HEK293T (cell line): ENCODE data around the gene SMR3B.

ENCODE experiments used
- ARNT ChIP-seq: fragments of 450-650 bp; IDR thresholded peaks from 2 replicates; pipeline ENCODE4 v1.6.1; 2017; ENCODE audit warnings: mild to moderate bottlenecking
- BHLHE40 ChIP-seq: fragments of 450-650 bp; IDR thresholded peaks from 2 replicates; pipeline ENCODE4 v1.6.1; 2016; ENCODE audit warnings: mild to moderate bottlenecking, moderate library complexity, borderline replicate concordance
- CTBP1 ChIP-seq: fragments of 450-650 bp; IDR thresholded peaks from 2 replicates; pipeline ENCODE4 v1.6.1; 2016; ENCODE audit warnings: borderline replicate concordance
- FOXK2 ChIP-seq: fragments of 450-650 bp; IDR thresholded peaks from 2 replicates; pipeline ENCODE4 v1.6.1; 2016; ENCODE audit warnings: mild to moderate bottlenecking
- FOXM1 ChIP-seq: fragments of 450-650 bp; IDR thresholded peaks from 2 replicates; pipeline ENCODE4 v1.6.1; 2017; ENCODE audit warnings: mild to moderate bottlenecking, borderline replicate concordance
- PKNOX1 ChIP-seq: fragments of 450-650 bp; IDR thresholded peaks from 2 replicates; pipeline ENCODE4 v1.6.1; 2016
- SP1 ChIP-seq: fragments of 450-650 bp; IDR thresholded peaks from 2 replicates; pipeline ENCODE4 v1.6.1; 2017
- SUZ12 ChIP-seq: fragments of 450-650 bp; IDR thresholded peaks from 2 replicates; pipeline ENCODE4 v1.6.1; 2016; ENCODE audit warnings: mild to moderate bottlenecking
- TARDBP ChIP-seq: fragments of 450-650 bp; IDR thresholded peaks from 2 replicates; pipeline ENCODE4 v1.6.1; 2016
- ZNF384 ChIP-seq: fragments of 450-650 bp; IDR thresholded peaks from 2 replicates; pipeline ENCODE4 v1.6.1; 2016

GRCh38 chr4:70399319-70399718 is 16.4 kb downstream of the SMR3B start:
- TF ChIP-seq PKNOX1 (no peak), SP1 (no peak), FOXM1 (no peak), SUZ12 (no peak), TARDBP (no peak), CTBP1 (no peak), ZNF384 (no peak), FOXK2 (no peak), BHLHE40 (no peak), ARNT (no peak)
